NCI-H1694 (cell line): ENCODE results near the gene OR2T5.
"Not testable (repeated sequence)": the region's sequence is repeated elsewhere in the genome, so short reads cannot be mapped to it uniquely, and the experiment has no call there.

ENCODE experiments used
- DNase-seq: peaks from one replicate; lab custom pipeline; 2025; lab: John Stamatoyannopoulos, UW

Gene OR2T5, protein sequence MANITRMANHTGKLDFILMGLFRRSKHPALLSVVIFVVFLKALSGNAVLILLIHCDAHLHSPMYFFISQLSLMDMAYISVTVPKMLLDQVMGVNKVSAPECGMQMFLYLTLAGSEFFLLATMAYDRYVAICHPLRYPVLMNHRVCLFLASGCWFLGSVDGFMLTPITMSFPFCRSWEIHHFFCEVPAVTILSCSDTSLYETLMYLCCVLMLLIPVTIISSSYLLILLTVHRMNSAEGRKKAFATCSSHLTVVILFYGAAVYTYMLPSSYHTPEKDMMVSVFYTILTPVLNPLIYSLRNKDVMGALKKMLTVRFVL

DNA sequence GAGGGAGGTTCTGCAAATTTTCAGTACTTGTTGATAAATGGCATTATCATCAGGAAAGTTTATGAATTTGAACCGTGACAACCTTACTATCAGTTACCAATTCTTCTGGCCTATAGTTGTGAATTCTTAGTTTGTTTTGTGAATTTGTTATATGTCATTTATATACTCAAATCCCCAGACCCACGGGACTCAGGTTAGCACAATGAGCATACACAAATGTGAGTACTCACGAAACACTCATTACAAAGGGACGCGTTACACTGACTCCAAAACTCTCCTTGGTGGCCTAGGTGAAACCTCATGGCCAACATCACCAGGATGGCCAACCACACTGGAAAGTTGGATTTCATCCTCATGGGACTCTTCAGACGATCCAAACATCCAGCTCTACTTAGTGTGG is at the start of gene OR2T5:
OR2T5 (plus strand) TSS at position 301 of the 400 bp plus-strand sequence; CDS start at position 301, 0 bp downstream.
- DNase-seq, result not testable (repeated sequence)

DNA sequence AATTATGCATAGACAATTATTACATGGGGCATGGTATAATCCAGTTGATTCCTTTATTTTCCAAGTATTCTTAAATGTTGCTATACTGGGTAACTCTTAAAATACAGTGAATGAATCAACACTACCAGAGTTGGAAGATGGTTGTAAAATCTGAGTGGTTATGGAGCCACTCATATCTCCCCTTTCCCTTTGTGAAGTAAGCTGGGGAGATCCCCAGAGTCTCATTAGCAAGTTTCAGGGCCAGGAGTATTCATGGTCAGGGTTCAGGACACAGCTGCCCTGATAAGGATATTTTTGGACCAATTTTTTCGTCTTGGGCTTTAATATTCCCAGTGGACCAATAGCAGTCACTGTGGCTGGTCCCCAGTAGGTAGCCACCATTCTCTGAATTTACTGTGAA is 49.7 kb upstream of the OR2T5 start:
- DNase-seq, result not testable (repeated sequence)

DNA sequence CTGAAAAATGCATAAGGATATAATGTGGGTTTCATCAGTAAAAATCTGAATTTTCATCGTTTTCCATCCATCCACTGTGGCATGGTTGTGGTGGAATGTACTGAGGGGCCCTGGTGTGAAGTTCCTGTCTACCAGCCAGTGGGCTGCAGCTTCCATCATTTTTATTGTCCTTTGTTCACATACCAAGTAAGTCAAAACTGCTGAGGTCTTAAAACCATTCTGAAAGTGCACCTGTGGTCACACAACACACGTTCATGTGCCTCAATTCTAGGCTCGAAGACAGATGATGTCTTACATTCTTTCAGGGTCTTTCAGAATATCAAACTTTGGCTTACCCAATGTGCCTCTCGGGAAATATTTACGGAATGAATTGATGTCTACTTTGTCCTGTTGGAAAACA is 49.1 kb upstream of the OR2T5 start:
- DNase-seq, result not testable (repeated sequence)

DNA sequence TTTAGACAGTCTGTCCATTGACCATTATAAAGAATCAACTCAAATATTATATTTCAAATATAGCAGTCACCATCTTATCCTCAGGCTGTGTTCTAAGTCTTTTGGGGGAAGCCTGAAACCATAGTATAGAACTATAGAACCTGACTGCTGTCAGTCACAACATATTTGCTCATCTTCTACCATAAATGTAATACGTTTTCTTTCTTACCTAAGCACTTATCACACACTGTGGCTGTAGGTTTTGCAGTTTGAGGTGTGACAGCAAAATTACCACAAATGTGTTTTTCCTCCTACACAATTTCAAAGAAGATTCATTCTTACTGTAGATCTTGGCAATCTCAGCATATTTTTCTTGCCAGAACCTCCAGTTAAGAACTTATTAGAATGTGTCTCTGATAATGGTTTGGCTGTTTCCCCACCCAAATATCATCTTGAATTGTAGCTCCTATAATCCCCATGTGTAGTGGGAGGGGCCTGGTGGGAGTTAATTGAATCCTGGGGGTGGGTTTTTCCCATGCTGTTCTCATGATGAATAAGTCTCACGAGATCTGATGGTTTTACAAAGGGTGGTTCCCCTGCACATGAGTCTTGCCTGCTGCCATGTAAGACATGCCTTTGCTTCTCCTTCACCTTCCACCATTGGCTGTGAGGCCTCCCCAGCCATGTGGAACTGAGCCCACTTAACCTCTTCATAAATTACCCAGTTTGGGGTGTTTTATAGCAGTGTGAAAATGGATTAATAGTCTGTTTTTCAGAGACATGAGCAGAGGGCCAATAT is 45.7 kb upstream of the OR2T5 start:
- DNase-seq, result not testable (repeated sequence)

DNA sequence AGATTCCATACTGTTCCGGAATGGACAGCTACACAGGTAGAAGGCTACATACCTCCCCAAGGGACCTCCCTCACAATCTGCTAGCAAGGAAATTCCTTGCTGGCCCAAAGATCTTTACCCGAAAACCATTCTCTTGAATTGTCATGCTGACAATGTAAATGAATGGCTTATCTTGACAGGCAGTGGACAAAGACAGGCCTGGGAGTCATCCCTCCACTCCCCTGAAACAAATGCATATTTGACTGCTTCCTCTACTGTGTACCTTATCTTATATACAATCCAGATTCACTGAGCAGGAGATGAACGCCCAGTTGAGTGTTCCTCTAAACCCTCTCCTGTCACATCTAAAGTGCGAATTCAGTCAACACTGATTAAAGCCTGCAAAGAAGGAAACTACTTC is 43.8 kb upstream of the OR2T5 start:
- DNase-seq, result not testable (repeated sequence)

DNA sequence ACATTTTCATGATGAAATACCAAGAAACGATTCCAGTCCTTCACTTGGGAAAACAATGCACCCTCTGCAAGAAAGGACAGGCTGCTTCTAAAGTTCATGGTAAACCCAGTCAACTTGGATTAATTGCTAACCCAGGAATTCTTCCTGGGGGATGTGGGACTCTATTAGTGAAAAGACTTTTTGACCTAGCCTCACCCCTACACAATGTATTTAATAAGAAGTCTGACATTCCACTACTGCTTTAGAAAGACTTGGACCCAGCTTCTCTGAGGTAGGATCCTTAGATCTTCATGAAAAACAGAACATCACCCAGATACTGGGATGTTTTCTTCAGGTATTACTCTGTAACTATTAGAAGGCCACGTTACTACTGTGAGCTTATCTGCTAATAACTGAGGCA is 43.0 kb upstream of the OR2T5 start, which contains the start of gene OR2T2:
OR2T2 (plus strand) TSS at position 239 of the 400 bp plus-strand sequence. CDS start 7,161 bp downstream, outside the sequence.
- DNase-seq, result not testable (repeated sequence)

DNA sequence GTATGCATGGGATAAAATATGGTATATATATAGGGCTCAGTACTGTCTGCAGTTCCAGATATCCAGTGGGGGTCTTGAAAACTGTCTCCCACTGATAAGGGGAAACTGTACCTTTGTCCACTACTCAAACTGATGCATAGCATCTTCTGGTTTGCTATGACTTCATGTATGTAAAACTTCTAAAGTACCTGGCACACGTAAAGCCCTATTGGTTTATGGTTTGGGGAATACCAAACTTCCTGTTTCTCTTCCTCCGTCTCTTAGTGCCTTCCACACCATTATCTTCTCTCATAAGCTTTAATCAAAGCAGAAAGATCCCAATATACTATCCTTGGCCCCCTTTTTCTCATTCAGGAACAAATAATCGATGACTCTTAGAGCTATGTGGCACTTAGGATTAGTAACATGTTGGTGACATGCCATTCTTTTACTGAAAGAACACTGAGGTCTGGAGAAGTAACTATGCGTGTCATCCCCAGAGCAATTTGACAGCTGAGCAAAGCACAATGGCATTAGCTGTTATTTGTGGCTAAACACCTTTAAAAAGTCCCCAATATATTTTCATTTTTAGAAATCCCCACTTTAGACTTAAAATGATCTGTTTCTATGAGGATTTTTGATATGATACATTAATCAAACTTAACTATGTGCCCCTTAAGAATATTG is 39.8 kb upstream of the OR2T5 start:
- DNase-seq, result not testable (repeated sequence)

DNA sequence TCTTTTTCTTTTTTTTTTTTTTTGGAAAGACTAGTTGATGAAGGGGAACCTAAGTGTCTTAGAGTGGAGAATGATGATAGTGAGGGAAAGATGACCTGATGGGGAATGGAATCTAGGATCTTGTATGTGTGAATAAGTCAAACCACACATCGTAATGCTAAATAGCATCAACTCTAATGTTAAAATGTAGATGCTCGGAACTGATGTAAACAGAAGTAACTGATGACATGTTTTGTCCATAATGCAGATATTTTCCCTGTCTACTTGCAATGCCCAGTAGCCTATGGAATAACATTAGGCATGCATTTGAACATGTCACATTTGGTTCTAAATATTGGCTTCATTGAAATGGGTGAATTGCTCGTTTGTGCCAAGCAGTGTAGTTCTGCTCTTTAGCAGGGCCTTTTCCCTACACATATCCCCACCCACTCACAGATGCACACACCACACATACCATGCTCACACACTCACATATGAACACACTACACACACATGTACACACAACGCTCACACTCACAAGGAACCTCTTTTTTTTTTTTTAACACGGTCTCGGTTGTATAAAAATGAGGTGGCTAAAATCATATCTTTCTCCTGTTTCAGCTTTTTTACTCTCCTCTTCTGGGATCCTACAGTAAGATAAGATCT is 38.4 kb upstream of the OR2T5 start:
- DNase-seq, result not testable (repeated sequence)

DNA sequence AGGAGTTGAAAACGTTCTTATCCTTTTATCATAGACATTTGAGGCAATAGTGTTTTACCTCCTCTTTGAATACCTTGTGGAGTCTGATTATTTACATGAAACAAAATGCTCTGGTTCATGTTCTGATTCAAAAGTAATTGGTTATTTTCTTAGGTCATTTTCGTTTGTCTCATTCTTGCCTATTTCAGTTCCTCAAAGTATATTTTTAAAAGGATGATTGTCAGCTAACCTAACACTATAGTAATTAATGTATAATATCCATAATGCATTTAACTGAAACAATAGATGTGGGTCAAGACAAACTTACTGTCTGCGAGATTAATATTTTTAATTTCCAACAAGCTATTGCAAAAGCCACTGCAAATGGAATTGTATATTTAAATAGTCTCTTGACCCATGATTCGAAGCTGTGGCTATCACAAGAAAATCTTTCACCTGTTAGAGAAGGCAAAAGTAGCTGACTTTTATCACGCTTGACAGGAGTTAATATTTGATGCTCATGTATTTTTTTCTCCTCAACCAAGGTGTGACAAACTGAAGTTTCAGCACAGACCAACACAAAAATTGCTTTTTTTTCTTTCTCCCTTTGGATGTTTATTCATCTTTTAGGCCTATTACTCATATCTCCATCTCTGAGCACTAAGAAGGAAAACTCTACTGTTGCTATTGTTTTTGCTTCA is 37.8 kb upstream of the OR2T5 start:
- DNase-seq, result not testable (repeated sequence)

DNA sequence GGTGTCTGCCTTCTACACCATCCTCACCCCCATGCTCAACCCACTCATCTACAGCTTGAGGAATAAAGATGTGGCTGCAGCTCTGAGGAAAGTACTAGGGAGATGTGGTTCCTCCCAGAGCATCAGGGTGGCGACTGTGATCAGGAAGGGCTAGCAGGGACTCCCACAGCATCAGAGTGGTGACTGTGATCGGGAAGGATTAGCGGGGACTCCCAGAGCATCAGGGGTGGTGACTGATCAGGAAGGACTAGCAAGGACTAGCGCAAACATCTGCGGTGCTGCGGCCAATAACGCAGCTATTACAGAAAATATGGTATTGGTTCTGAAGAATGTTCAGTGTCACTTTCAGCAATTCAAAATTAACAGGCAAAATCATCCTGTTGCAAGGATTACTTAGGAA is 34.8 kb upstream of the OR2T5 start:
- not testable (repeated sequence) for DNase-seq

DNA sequence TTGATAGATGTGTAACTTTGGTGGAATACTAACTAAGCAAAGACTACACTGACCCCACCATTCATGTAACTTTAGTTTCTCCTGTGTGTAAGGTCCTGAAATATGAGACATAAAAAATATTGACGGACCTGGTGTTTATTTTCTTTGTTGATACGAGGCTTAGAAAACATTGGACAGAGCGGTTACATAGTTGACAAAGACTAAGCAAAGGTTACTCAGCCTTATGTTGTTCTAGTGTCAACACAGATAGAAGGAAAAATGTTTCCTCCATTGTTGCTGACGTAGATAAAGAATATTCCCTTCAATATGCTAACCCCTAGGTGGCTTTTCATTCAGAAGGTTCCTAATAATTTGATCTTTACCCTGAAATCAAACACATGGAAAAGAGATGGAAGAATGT is 33.3 kb upstream of the OR2T5 start:
- DNase-seq, result not testable (repeated sequence)

DNA sequence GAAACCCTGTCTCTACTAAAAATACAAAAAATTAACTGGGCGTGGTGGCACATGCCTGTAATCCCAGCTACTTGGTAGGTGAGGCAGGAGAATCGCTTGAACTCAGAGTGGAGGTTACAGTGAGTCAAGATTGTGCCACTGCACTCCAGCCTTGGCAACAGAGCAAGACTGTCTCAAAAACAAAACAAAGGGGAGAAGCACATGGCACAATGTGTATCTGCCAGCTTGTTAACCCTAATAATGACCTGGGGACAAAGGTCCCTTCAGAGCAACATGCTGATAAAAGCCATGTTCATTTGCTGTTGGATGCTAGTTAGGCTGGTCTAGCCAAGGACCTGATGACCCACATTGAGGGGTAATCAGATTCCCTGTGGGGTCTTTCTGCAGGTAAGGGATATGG is 31.8 kb upstream of the OR2T5 start:
- DNase-seq, result not testable (repeated sequence)

DNA sequence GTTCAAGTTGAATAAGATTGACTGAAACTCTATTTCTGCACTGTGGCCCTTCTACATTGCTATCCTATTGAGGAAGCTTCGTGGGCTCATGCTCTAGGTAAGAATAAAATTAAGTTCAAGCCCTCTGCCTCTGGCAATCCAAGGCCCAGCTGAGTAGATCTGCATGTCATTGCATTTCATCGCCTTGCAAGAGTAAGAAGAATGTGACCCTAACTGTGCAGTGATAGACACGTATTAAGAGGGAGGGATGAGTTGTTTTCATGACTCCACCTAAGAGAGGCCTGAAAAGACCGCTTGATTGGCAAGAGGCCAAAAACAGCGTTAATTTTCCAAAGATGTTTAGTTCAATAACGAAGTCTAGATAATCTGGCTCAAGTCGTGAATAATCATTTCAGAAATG is 29.3 kb upstream of the OR2T5 start:
- not testable (repeated sequence) for DNase-seq

DNA sequence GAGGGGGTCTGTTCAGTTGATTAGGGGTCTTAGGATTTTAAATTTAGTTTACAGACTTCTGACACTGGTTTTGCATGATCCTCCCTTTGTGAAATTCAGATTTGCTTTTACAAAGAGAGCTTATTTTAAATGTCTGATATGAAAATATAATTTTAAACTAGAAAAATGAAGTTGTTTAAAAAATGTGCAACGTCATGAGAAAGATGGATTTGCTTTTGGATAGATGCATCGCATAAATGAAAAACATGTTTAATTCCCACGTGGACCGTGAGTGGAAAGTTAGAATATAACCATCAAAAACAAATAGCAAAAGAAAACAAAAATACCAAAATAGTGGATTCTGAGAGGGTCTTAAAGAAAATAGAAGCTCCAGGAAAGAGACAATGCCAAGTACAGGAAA is 17.2 kb upstream of the OR2T5 start:
- DNase-seq, result no peak

DNA sequence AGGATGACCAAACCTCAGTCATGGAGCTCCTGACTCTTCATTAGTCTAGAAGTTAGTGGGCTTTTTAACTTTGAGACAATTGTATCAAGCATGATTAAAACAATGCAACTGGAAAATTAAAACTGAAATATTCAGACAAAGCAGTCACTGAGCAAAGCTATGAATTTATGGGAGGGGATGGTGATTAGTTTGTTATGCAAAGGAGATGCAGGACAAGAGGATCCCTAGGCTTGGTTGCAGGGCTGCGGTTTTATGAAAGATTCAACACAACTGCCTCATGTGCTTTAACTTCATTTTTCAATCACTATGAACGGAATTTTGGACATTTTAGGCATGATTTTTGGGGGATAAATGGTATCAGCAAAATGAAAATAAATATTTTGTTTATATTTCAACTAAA is 16.3 kb upstream of the OR2T5 start:
- not testable (repeated sequence) for DNase-seq

DNA sequence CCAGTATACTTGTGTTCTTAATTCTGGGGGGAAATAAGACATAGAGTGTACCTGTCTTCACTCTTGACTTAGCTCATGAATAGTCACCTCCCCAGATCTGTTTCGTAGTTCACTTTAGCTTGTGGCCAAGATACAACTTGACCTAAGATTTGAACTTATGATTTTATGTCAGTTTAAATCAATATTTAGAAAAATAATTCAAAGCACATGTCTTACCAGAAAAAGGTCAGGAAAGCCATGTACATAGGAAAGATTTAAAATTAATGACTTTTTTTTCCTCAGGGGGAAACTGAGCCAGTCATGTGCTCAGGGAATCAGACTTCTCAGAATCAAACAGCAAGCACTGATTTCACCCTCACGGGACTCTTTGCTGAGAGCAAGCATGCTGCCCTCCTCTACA is 15.3 kb upstream of the OR2T5 start, which contains the start of gene OR2T3:
OR2T3 (plus strand) TSS at position 301 of the 400 bp plus-strand sequence; CDS start at position 301, 0 bp downstream.
- not testable (repeated sequence) for DNase-seq

DNA sequence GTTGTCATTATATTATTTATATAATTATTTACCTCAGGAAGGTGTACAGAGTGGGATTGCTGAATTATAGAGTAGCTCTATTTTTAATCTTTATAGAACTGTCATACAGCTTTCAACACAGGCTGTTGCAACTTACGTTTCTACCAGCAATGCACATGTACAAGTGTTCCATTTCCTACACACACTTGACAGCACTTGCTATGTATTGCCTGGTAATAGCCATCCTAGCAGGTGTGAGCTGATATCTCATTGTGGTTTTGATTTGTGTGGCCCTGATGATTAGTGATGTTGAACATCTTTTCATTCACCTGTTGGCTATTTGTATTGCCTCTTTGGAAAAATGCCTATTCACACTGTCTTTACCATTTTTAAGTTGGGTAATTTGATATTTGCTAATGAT is 12.7 kb upstream of the OR2T5 start:
- not testable (repeated sequence) for DNase-seq

DNA sequence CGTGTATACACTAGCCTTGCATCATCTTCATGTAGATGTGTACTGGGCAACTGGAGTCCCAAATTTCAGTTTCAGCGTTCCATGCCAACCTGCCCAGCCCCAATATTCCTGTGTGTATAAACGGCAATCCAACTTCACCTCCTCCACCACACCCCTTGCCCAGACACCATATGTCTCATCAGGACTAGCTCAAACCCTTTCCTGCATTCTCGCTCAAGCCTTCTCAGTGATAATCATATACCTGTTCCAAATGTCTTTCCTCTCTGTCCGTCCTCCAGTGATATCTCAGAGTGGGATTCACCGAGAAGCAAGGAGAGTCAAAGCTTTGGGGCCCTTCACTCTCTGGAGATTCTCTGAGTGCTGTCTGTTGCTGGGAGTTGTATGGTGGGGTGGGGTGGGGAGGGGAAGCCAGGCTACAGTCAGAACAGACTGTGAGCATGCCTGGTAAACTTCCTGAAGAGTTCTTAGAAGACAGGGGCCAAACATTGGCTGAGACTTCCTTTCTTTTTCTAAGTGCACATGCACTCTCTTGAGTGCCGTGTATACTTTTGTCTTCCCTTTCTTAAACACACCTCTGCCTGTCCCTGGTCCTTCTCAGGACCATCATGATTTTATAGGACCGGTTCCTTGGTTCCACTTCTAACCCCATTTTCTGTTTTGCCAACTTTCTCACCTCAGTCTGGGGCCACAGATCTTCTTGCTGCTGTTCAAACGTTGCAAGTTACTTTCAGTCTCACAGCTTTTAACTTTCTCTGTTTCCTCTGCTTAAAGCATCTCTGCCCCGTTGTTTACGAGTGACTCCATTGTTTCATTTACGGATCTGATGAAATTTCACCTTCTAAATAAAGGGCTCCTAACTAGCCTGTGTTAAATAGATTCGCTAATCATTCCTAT is 6.5 kb upstream of the OR2T5 start:
- DNase-seq, result not testable (repeated sequence)

DNA sequence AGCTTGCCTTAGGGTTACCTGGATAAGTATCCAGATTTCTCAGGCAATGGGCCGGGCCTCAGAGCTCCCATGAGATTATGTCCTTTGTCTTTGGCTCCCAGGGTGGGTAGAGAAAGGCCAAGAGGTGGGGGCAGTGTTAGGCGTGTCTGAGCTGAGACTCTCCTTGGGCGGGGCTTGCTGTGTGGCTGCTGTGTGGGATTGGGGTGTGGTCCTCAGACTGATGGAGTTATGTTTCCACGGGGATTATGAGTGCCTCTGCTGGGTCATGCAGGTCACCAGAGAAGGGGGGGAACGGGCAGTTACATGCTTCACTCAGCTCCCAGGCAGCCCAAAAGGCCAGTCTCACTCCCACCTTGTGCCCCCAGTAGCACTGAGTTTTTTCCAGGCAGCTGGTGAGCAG is 8.3 kb downstream of the OR2T5 start:
- not testable (repeated sequence) for DNase-seq
